Activated CD8-positive, alpha-beta memory T cell treated with anti-CD3 and anti-CD28 coated beads, Interleukin-2, amount 10 ng/mL, durations not matched to agents 7 days and 5 days (primary cell): ENCODE measurements around the gene WDR81. TPM values are rescaled to one million over a fixed set of nuclear protein-coding genes. Genes with fewer than 3 reads are reported as not detected.
"Not testable (repeated sequence)": the region's sequence is repeated elsewhere in the genome, so short reads cannot be mapped to it uniquely, and the experiment has no call there.

Source experiments
- ATAC-seq: fragments of 150-1000 bp; cut with Tn5 transposase; one replicate; pipeline ENCODE4 v1.10.0; 2021; ENCODE audit warnings: moderate library complexity
- CTCF ChIA-PET: fragments of 350-600 bp; sonication (Branson Sonifier 250); formaldehyde crosslinking; loops from one replicate; lab custom pipeline; 2021; ENCODE audit warnings: antibody characterized with exemption; lab: Charles Lee
- DNase-seq: peaks from one replicate; pipeline ENCODE4 v3.0.0-alpha.2; 2020
- H3K27ac Mint-ChIP-seq: one replicate; pipeline ENCODE4 v1.8.0; 2021; ENCODE audit warnings: mild to moderate bottlenecking, mixed read lengths
- H3K27me3 Mint-ChIP-seq: one replicate; pipeline ENCODE4 v1.8.0; 2021; ENCODE audit warnings: mixed read lengths
- H3K36me3 Mint-ChIP-seq: one replicate; pipeline ENCODE4 v1.8.0; 2021; ENCODE audit warnings: mild to moderate bottlenecking, mixed read lengths
- H3K4me1 Mint-ChIP-seq: one replicate; pipeline ENCODE4 v1.8.0; 2021; ENCODE audit warnings: mixed read lengths
- H3K4me3 Mint-ChIP-seq: one replicate; pipeline ENCODE4 v1.8.0; 2021; ENCODE audit warnings: mild to moderate bottlenecking, moderate library complexity, mixed read lengths
- H3K9me3 Mint-ChIP-seq: one replicate; pipeline ENCODE4 v1.8.0; 2022; ENCODE audit warnings: low read depth, mixed read lengths
- total RNA-seq, 2 experiments: library from RNA; stranded (reverse); gene quantifications; one replicate each; pipeline ENCODE4 v1.2.3, GENCODE V29; 2021

WDR81 gene
- total RNA-seq, 2 experiments from 2014 or later: 28.7 to 32.1 TPM

- H3K4me3 Mint-ChIP-seq: no peak overlapping the region
Observed at GRCh38 chr17:1727876-1728630, 3.5 kb downstream of the WDR81 start.

DNA sequence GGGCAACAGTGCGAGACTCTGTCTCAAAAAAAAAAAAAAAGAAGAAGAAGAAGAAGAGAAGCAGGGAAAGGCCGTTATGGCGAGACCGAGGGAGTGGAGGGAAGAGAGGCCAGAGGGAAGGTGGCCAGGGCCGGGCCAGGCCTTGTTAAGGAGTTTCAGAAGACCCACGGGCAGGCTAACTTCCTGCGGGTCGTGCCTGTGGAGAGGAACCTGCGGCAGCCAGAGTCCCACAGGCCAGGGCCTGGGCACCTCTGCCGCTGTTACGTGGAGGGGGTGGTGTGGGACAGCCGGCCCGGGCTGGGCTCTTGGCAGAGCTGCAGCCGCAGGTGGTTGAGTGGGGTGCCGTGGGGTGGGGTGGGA, 5.4 kb downstream of the WDR81 start:
- DNase-seq: no peak
- Mint-ChIP-seq H3K36me3 (peaks cover 6% of the 10 kb centered on the region), H3K9me3 (no peaks in the 10 kb centered on the region)

More at GRCh38 chr17:1727876-1728630, 3.5 kb downstream of the WDR81 start:
- Mint-ChIP-seq H3K9me3 (no peaks in the 10 kb centered on the region), H3K4me1 (peaks cover 26% of the 10 kb centered on the region), H3K27me3 (no peaks in the 10 kb centered on the region), H3K27ac (no peak overlapping the region), H3K36me3 (peaks cover 3% of the 10 kb centered on the region)
- ATAC-seq: no peak
- DNase-seq: no peak
- CTCF ChIA-PET: no interaction called here

GRCh38 chr17:1730326-1731193, 6.1 kb downstream of the WDR81 start:
- peaks cover 6% of the 10 kb centered on the region for H3K36me3 Mint-ChIP-seq
- no peak overlapping the region for H3K4me3 Mint-ChIP-seq
- DNase-seq (no peak), ATAC-seq (no peak)
- H3K9me3 Mint-ChIP-seq: no peaks in the 10 kb centered on the region
- H3K27me3 Mint-ChIP-seq: no peaks in the 10 kb centered on the region
- no peak overlapping the region for H3K27ac Mint-ChIP-seq
- CTCF ChIA-PET: no interaction called here
- peaks cover 17% of the 10 kb centered on the region for H3K4me1 Mint-ChIP-seq

More for the DNA sequence above, 5.4 kb downstream of the WDR81 start:
- ATAC-seq: no peak
- Mint-ChIP-seq H3K4me3 (no peak overlapping the region), H3K27me3 (no peaks in the 10 kb centered on the region), H3K27ac (no peak overlapping the region), H3K4me1 (peaks cover 21% of the 10 kb centered on the region)
- CTCF ChIA-PET: no interaction called here

DNA sequence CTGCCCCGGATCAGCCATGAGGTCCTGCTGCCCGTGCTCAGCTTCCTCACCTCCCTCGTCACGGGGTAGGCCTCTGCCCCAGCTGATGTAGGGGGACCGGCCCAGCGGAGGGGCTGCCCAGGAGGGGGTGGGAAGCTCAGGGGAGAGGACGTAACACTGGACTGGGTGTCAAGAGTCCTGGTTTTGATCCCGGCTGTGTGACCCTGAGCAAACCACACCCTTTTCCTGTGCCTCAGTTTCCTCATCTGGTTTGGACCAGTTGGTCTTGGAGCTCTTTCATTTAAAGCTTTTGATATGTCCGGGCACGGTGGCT, 6.6 kb downstream of the WDR81 start:
- Mint-ChIP-seq H3K4me3 (no peak overlapping the region), H3K27me3 (no peaks in the 10 kb centered on the region), H3K4me1 (peaks cover 17% of the 10 kb centered on the region), H3K27ac (no peak overlapping the region), H3K36me3 (peaks cover 6% of the 10 kb centered on the region), H3K9me3 (no peaks in the 10 kb centered on the region)
- CTCF ChIA-PET: no interaction called here
- no peak for ATAC-seq
- DNase-seq: no peak

DNA sequence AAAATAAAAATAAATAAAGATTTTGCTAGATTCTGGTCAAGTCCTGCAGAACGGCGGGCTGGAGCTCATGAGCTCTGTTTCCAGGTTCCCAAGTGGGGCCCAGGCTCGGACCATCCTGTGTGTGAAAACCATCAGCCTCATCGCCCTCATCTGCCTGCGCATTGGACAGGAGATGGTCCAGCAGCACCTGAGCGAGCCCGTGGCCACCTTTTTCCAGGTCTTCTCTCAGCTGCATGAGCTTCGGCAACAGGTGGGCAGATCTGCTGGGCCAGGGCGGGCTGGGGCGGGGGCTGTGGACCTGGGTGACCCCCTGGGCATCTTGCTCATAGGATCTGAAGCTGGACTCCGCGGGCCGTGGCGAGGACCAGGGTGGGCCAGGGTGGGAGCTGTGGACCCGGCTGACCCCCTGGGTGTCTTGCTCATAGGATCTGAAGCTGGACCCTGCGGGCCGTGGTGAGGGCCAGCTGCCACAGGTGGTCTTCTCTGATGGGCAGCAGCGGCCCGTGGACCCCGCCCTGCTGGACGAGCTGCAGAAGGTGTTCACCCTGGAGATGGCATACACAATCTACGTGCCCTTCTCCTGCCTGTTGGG, 7.8 kb downstream of the WDR81 start:
- no peak overlapping the region for H3K4me3 Mint-ChIP-seq

GRCh38 chr17:1732833-1733321, 8.4 kb downstream of the WDR81 start:
- ATAC-seq (no peak), DNase-seq (no peak)
- Mint-ChIP-seq H3K4me1 (peaks cover 20% of the 10 kb centered on the region), H3K36me3 (peaks cover 6% of the 10 kb centered on the region), H3K4me3 (no peak overlapping the region), H3K27ac (no peak overlapping the region), H3K9me3 (no peaks in the 10 kb centered on the region), H3K27me3 (no peaks in the 10 kb centered on the region)
- CTCF ChIA-PET: no interaction called here

More for the DNA sequence above, 7.8 kb downstream of the WDR81 start:
- peaks cover 20% of the 10 kb centered on the region for H3K4me1 Mint-ChIP-seq
- H3K9me3 Mint-ChIP-seq: no peaks in the 10 kb centered on the region
- DNase-seq: no peak
- H3K27me3 Mint-ChIP-seq: no peaks in the 10 kb centered on the region
- CTCF ChIA-PET: no interaction called here
- no peak overlapping the region for H3K27ac Mint-ChIP-seq
- H3K36me3 Mint-ChIP-seq: peaks cover 6% of the 10 kb centered on the region
- ATAC-seq: no peak

DNA sequence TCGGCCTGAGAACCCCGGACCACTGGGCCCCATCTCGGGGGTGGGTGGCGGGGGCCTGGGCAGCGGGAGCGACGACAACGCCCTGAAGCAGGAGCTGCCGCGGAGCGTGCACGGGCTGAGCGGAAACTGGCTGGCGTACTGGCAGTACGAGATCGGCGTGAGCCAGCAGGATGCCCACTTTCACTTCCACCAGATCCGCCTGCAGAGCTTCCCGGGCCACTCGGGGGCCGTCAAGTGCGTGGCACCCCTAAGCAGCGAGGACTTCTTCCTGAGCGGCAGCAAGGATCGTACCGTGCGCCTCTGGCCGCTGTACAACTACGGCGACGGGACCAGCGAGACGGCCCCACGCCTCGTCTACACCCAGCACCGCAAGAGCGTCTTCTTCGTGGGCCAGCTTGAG, 9.3 kb downstream of the WDR81 start:
- H3K36me3 Mint-ChIP-seq: peaks cover 6% of the 10 kb centered on the region
- H3K9me3 Mint-ChIP-seq: no peaks in the 10 kb centered on the region
- no peak for ATAC-seq

DNA sequence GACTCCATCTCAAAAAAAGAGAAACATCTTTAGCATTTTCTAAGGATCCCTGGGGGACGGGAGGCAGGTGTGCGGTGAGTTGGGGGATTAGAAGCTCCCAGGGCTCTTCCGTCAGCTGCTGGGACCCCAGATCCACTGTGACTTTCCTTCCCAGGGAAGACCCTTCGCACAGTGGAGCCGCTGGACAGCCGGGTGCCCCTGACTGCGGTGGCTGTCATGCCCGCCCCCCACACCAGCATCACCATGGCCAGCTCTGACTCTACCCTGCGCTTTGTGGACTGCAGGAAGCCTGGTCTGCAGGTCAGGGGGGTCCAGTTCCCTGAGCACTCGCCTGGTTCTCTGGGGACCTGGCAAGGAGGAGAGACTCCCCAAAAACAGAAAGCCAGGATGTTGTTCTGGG, 10.9 kb downstream of the WDR81 start:
- Mint-ChIP-seq H3K27me3 (no peaks in the 10 kb centered on the region), H3K36me3 (peaks cover 2% of the 10 kb centered on the region), H3K27ac (no peak overlapping the region), H3K9me3 (no peaks in the 10 kb centered on the region), H3K4me3 (no peak overlapping the region), H3K4me1 (peaks cover 10% of the 10 kb centered on the region)
- ATAC-seq (no peak), DNase-seq (no peak)
- CTCF ChIA-PET: no interaction called here

More for the DNA sequence above, 9.3 kb downstream of the WDR81 start:
- H3K27ac Mint-ChIP-seq: no peak overlapping the region
- DNase-seq: no peak
- no peak overlapping the region for H3K4me3 Mint-ChIP-seq
- CTCF ChIA-PET: no interaction called here
- peaks cover 15% of the 10 kb centered on the region for H3K4me1 Mint-ChIP-seq
- H3K27me3 Mint-ChIP-seq: no peaks in the 10 kb centered on the region

GRCh38 chr17:1735834-1736347, 11.4 kb downstream of the WDR81 start:
- H3K36me3 Mint-ChIP-seq: peaks cover 2% of the 10 kb centered on the region
- no peaks in the 10 kb centered on the region for H3K27me3 Mint-ChIP-seq
- DNase-seq (no peak), ATAC-seq (no peak)
- peaks cover 10% of the 10 kb centered on the region for H3K4me1 Mint-ChIP-seq
- no peaks in the 10 kb centered on the region for H3K9me3 Mint-ChIP-seq
- H3K4me3 Mint-ChIP-seq: no peak overlapping the region
- H3K27ac Mint-ChIP-seq: no peak overlapping the region
- CTCF ChIA-PET: interaction anchor here (2.0 kb wide), 1 partner anchor 15 kb away, joined by 4 read pairs; no protein-coding TSS in a partner anchor

GRCh38 chr17:1736348-1737281, 12.1 kb downstream of the WDR81 start:
- Mint-ChIP-seq H3K27me3 (no peaks in the 10 kb centered on the region), H3K9me3 (no peaks in the 10 kb centered on the region), H3K4me3 (no peak overlapping the region), H3K27ac (no peak overlapping the region), H3K36me3 (peaks cover 2% of the 10 kb centered on the region), H3K4me1 (peaks cover 10% of the 10 kb centered on the region)
- DNase-seq: no peak
- CTCF ChIA-PET: interaction anchor here (2.0 kb wide), 1 partner anchor 15 kb away, joined by 4 read pairs; no protein-coding TSS in a partner anchor
- no peak for ATAC-seq

DNA sequence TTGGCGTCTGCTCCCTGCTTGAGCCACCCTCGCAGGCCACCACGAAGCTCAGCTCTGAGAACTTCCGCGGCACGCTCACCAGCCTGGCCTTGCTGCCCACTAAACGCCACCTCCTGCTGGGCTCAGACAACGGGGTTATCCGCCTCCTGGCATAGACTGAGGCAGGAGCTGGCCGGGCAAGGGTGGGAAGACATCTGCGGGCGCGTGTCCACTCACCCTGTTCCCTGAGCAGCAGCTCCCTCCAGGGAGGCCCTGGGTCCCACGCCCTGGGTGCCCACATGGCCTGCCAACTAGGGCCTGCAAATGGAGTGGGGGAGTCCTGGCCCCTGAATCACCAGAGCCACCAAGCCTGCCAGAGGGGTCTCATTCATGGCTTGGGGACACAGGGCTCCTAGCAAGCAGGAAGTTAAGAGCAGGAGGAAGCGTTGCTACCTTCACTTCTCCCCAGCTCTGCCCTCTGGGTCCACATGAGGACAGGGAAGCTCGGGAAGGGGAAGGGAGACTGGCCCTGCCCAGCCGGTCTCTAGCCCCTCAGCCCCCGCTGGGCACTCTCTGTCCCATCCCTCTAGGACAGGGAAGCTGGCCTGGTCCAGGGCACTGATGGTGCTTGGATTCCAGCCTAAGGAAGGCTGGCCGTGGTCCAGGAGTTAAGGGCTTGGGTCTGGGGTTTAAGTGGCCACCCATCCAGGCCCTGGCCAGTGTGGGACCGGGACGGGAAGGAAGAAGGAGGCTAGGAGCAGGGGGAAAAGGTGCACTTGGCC, 13.2 kb downstream of the WDR81 start:
- Mint-ChIP-seq H3K27ac (no peak overlapping the region), H3K4me1 (peaks cover 10% of the 10 kb centered on the region), H3K4me3 (no peak overlapping the region), H3K9me3 (no peaks in the 10 kb centered on the region), H3K36me3 (peaks cover 2% of the 10 kb centered on the region), H3K27me3 (no peaks in the 10 kb centered on the region)
- DNase-seq (no peak), ATAC-seq (no peak)
- CTCF ChIA-PET: interaction anchor here (2.0 kb wide), 1 partner anchor 16 kb away, joined by 4 read pairs; no protein-coding TSS in a partner anchor

- H3K4me3 Mint-ChIP-seq, H3K9me3 Mint-ChIP-seq, H3K4me1 Mint-ChIP-seq, DNase-seq, CTCF ChIA-PET, H3K36me3 Mint-ChIP-seq, H3K27ac Mint-ChIP-seq, ATAC-seq, H3K27me3 Mint-ChIP-seq: not testable (repeated sequence)
Observed at GRCh38 chr17:1741899-1742298, 17.4 kb downstream of the WDR81 start.
